ENCODE data around the gene SALL1.

DNA sequence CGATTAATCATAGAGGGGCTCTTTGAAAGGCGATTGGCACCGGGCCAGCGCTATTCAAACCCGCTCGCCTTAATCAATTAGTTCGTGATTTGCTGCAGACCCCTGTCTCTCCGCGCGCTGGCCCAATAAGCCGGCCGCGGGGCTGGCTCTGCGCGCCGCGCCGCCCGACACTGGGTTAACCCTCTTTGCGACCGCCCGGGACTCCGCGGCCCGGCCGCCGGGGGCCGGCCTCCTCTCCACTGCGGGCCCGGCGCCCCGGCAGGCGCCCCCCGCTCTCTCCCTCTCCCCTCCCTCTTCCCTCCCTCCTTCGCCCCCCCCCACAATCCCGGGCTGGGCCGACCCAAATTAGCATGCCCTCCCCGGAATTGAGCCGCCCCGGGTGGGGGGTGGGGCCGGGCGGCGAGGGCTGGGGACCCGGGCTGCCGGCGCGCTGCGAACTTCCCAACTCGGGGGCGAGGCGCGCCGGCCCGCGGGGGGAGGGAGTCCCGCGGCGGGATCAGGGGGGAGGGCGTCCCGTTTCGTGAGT, 428 bp upstream of the SALL1 start:
- no peak for TF ChIP-seq EZH2 (IDR thresholded peaks at IDR 0.05; ENCODE audit: insufficient read depth, low read length)
- TF ChIP-seq, protein P1, sequence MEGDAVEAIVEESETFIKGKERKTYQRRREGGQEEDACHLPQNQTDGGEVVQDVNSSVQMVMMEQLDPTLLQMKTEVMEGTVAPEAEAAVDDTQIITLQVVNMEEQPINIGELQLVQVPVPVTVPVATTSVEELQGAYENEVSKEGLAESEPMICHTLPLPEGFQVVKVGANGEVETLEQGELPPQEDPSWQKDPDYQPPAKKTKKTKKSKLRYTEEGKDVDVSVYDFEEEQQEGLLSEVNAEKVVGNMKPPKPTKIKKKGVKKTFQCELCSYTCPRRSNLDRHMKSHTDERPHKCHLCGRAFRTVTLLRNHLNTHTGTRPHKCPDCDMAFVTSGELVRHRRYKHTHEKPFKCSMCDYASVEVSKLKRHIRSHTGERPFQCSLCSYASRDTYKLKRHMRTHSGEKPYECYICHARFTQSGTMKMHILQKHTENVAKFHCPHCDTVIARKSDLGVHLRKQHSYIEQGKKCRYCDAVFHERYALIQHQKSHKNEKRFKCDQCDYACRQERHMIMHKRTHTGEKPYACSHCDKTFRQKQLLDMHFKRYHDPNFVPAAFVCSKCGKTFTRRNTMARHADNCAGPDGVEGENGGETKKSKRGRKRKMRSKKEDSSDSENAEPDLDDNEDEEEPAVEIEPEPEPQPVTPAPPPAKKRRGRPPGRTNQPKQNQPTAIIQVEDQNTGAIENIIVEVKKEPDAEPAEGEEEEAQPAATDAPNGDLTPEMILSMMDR (IDR thresholded peaks at IDR 0.05; ENCODE audit: insufficient read depth, low read depth, low read length), result no peak

All from astrocyte (in vitro differentiated cells and primary cell).